GDM1 (cell line): ENCODE measurements around the gene TRMU.
"Not testable (repeated sequence)": the region's sequence is repeated elsewhere in the genome, so short reads cannot be mapped to it uniquely, and the experiment has no call there.

Experiments
- DNase-seq: peaks from one replicate; lab custom pipeline; 2025; lab: John Stamatoyannopoulos, UW

Gene TRMU

DNA sequence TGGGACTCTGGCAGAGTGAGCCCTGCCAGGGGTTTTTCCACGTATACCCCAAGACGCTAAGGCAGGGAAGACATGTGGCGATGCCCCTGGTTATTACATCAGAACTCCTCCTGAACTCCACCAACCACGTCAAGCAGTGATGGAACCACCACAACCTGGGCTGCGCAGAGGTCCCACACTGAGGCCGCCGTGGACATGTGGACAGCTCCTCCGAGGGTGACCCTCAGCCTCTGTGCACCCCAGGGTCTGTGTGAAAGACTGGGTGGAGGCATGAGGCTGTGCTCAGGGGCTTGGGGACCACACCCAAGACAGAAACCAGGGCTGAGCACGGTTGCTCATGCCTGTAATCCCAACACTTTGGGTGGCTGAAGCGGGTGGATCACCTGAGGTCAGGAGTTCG lies 52.2 kb downstream of the TRMU start:
- no peak for DNase-seq

DNA sequence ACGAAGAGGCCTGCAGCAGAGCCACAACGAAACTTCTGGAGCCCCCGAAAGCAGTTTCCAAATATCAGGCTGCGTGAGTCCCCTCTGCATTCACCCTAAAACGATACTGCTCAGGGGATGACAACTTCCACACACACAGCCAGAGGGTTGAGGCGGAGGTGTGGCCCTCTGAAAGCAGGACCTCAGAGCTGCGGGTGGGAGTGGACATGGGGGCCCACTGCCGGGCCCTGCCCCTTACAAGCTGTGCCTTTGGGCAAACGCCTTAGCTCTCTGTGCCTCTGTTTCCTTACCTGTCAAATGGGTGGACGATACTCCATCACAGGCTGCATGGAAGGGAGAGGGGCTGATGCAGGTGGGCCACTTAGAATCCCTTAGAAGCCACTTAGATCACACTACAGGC lies 53.1 kb downstream of the TRMU start:
- no peak for DNase-seq

- no peak for DNase-seq
Observed at GRCh38 chr22:46389081-46389480, 53.6 kb downstream of the TRMU start.

DNA sequence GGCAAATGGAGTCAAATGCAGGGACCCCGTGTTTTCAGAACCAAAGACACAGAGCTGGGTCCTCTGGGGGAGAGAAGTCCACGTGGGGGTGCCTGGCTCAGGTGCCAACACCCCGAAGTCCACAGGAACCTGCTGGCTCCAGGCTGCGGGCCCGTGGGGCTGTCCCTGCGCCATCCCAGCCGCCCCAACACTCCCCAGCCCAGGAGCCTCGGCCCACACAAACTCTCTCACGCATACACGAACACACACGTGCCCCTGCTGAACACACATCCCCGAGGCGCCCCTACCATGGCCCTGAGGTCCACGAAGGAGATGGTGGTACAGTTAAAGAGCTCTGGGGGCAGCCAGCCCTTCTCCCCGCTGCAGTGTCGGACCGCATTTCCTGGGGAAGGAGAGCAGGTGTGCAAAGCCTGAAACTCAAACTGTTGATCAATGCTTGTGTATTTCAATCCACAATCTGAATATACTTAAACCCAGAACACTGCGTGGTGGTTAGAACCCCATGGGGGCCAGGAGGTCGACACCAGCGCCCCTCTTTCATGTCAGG lies 54.7 kb downstream of the TRMU start:
- no peak for DNase-seq

- DNase-seq: no peak
Observed at GRCh38 chr22:46390652-46391301, 55.3 kb downstream of the TRMU start.

- DNase-seq: no peak
Observed at GRCh38 chr22:46391486-46392136, 56.1 kb downstream of the TRMU start.

- DNase-seq: no peak
Observed at GRCh38 chr22:46392137-46392844, 56.8 kb downstream of the TRMU start.

- DNase-seq: no peak
Observed at GRCh38 chr22:46393873-46394272, 58.4 kb downstream of the TRMU start.

GRCh38 chr22:46394622-46395021 lies 59.1 kb downstream of the TRMU start:
- DNase-seq: no peak

GRCh38 chr22:46395145-46395544 lies 59.6 kb downstream of the TRMU start:
- DNase-seq: no peak

GRCh38 chr22:46397049-46397448 lies 61.5 kb downstream of the TRMU start:
- not testable (repeated sequence) for DNase-seq

DNA sequence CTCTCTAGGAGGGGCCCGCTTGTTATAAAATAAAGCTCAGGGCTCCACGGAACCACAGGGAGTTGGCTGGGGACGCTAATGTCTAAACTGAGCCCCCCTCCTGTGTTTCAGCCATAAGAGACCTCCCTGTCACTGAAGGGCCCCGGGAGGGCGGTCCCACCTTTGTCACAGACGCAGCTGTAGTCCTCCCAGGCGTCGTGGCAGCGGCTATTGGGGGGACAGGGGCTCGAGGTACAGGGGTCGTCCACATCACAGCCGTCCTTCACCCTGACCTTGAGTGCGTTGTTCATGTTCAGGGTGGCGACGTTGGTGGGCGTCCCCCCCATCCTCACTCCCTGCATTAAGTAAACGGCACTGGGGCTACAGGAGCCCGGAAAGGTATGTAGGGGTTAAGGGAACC lies 62.0 kb downstream of the TRMU start:
- DNase-seq: no peak

DNA sequence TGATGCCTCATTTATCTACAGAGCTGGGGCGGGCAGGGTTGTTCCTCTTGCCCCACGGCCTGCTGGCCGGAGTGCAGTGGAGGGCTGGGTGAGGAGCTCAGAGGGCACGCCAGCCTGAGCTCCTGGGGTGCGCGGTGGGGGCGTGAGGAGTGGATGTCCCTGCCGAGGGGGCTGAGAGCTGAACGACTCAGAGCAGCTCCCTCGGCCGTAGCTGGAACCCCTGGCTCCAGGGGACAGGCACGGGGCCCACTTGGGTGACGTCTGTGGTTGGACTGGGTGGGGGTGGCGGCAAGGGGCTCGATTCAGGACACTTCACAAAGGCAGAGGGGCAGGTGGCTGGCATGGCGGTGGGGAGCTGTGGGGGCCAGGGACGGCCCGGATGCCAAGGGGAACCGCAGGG lies 62.4 kb downstream of the TRMU start:
- no peak for DNase-seq

- no peak for DNase-seq
Observed at GRCh38 chr22:46399251-46400024, 63.9 kb downstream of the TRMU start.

DNA sequence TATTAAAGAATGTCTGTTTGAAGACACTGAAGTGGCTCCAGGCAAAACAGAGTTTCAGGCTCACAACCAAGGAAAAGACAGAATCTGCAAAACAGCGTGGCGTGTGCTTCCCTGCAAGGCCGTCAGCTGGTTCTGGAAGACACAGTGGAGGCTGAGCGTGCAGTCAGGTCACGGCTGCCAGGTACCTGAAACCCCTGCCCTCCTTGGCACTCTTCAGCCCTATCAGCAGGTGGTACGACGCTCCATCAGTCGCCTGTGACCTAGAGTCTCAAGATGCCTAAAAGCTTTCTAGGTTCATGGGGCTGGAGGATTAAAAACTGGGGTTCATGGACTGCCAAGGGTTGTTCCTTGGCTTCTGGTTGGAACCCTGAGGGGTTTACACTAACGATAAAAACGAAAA lies 65.9 kb downstream of the TRMU start:
- DNase-seq: no peak

DNA sequence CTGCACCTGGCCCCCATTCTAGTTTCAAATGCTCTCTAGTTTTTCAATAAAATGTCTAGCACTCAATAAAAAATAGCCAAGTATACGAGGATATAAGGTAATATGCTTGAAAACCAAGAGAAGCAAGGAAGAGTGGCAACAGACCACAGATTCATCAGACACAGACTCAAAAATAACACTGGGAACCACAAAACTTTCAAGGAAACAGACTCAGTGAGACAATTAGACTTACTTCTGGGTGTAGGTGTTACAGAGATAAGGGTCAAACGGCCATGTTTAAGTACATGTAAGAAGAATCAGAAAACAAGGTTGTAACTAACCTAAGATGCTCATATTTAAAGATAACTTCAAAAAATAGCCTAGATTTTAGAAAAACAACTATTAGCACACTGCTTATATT lies 67.0 kb downstream of the TRMU start:
- no peak for DNase-seq

DNA sequence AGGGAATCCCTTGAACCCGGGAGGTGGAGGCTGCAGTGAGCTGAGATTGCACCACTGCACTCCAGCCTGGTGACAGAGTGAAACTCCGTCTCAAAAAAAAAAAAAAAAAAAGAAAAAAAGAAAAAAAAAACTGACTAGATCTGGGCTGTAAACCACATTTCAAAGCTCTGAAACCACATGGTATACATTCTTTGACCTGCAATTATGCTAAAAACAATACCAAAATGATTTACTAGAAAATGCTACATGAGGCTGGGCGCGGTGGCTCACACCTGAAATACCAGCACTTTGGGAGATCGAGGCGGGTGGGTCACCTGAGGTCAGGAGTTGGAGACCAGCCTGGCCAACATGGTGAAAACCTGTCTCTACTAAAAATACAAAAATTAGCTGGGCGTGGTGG lies 68.4 kb downstream of the TRMU start:
- not testable (repeated sequence) for DNase-seq

GRCh38 chr22:46405901-46406300 lies 70.4 kb downstream of the TRMU start:
- no peak for DNase-seq

DNA sequence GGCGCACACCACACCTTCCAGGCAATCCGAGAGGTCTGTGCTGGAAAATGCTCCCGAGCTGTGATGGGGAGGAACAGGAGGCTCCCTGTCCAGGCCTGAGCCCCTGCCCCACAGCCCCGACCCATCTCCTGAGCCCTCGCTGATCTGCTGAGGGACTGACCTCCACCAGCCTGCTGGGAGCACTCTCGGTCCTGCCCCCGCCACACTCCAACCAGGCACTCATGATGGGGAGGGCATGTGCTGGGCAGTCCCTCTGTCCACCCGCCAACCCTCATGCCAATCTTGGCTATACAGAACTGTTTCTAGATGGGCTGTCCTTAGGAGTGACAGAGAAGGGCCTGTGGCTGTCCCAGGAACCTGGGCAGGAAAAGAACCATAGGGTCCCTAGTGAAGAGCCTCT lies 70.8 kb downstream of the TRMU start:
- no peak for DNase-seq

- no peak for DNase-seq
Observed at GRCh38 chr22:46406791-46407190, 71.3 kb downstream of the TRMU start.
